OCI-LY7 (cell line): ENCODE results near the gene PFKP. TPM values are rescaled to one million over a fixed set of nuclear protein-coding genes. Genes with fewer than 3 reads are reported as not detected.

Source experiments
- BruUV-seq: library from RNA; stranded (reverse); fragments of 400-500 nt; replicated peaks from 2 replicates; lab custom pipeline; 2021; lab: Mats Ljungman, UMichigan
- CTCF ChIA-PET: fragments of 300-600 bp; sonication (Branson Sonifier 250); formaldehyde crosslinking; loops from one replicate; lab custom pipeline; 2022; ENCODE audit warnings: antibody characterized with exemption; ENCODE audit not compliant: unreplicated experiment; lab: Charles Lee
- POLR2A ChIA-PET: fragments of 300-600 bp; sonication (Branson Sonifier 250); formaldehyde crosslinking; loops from one replicate; lab custom pipeline; 2022; ENCODE audit warnings: antibody characterized with exemption; lab: Charles Lee
- DNase-seq: peaks from one replicate; pipeline ENCODE4 v3.0.0-alpha.2; 2015; ENCODE audit warnings: low spot score
- H2AFZ ChIP-seq: fragments of 200-600 bp; sonication (generic), shearing (Covaris generic); 2 replicates; pipeline ENCODE4 v1.6.1; 2014; ENCODE audit warnings: mild to moderate bottlenecking, antibody characterized with exemption, low read length, moderate library complexity
- H3K27ac ChIP-seq: fragments of 200-600 bp; sonication (generic); 2 replicates; pipeline ENCODE4 v1.5.1; 2014; ENCODE audit warnings: mixed run types, low read depth, mild to moderate bottlenecking, moderate library complexity, low read length, inconsistent platforms; ENCODE audit not compliant: poor library complexity, severe bottlenecking
- H3K36me3 ChIP-seq: fragments of 200-600 bp; sonication (generic); 2 replicates; pipeline ENCODE4 v1.6.1; 2014; ENCODE audit warnings: mild to moderate bottlenecking, antibody characterized with exemption, low read length, moderate library complexity, mixed read lengths; ENCODE audit not compliant: insufficient read depth
- H3K4me1 ChIP-seq: fragments of 200-600 bp; sonication (generic); 2 replicates; pipeline ENCODE4 v1.5.1; 2014; ENCODE audit warnings: mild to moderate bottlenecking, low read length; ENCODE audit not compliant: insufficient read depth, poor library complexity, severe bottlenecking
- H3K4me2 ChIP-seq: fragments of 200-600 bp; sonication (generic); 2 replicates; pipeline ENCODE4 v1.6.1; 2014; ENCODE audit warnings: mild to moderate bottlenecking, low read length
- H3K4me3 ChIP-seq: fragments of 200-600 bp; sonication (generic); 2 replicates; pipeline ENCODE4 v1.5.1; 2014; ENCODE audit warnings: mild to moderate bottlenecking, low read depth, low read length; ENCODE audit not compliant: poor library complexity, severe bottlenecking
- H3K79me2 ChIP-seq: fragments of 200-600 bp; sonication (generic); 2 replicates; pipeline ENCODE4 v1.6.1; 2016; ENCODE audit warnings: low read depth, mild to moderate bottlenecking, low read length, moderate library complexity, mixed read lengths; ENCODE audit not compliant: insufficient read depth
- H3K9me2 ChIP-seq: fragments of 200-600 bp; sonication (generic); 2 replicates; pipeline ENCODE4 v1.6.1; 2016; ENCODE audit warnings: mild to moderate bottlenecking, low read length, mixed read lengths; ENCODE audit not compliant: insufficient read depth
- H3K9me3 ChIP-seq: fragments of 200-600 bp; sonication (generic); 2 replicates; pipeline ENCODE4 v1.6.1; 2014; ENCODE audit warnings: mild to moderate bottlenecking, mixed run types, low read length, mixed read lengths
- H4K20me1 ChIP-seq: fragments of 200-600 bp; sonication (generic); 2 replicates; pipeline ENCODE4 v1.6.1; 2014; ENCODE audit warnings: mild to moderate bottlenecking, antibody characterized with exemption, low read length, moderate library complexity, mixed read lengths; ENCODE audit not compliant: insufficient read depth
- EZH2phosphoT487 ChIP-seq: fragments of 200-600 bp; sonication (generic); IDR thresholded peaks from 2 replicates; pipeline ENCODE4 v1.6.1; 2018; ENCODE audit warnings: low read depth, borderline replicate concordance, mild to moderate bottlenecking, mixed run types, antibody characterized with exemption, low read length, moderate library complexity, mixed read lengths
- intact Hi-C: fragments of 100-400 bp; cut with micrococcal nuclease; formaldehyde crosslinking; loops from one replicate; pipeline ENCODE4 v1.10.0; 2022; ENCODE audit not compliant: unreplicated experiment
- total RNA-seq, 2 experiments: library from RNA; depleted of rRNA in 1 of 2; stranded (reverse); fragments of >200 nt in 1 of 2; shearing (Covaris generic) in 1 of 2; gene quantifications; 2 replicates each; pipeline ENCODE4 v1.2.3, GENCODE V29; 2014 to 2022
- TF ChIP-seq, protein P1 (sequence below): fragments of 200-600 bp; sonication (generic); conservative IDR thresholded peaks from 2 replicates; pipeline ENCODE4 v1.5.1; 2014; ENCODE audit warnings: mild to moderate bottlenecking, antibody characterized with exemption, low read length, moderate library complexity, mixed read lengths

The PFKP gene
- total RNA-seq, 2 experiments from 2014 or later = 85.4 to 154 TPM

DNA sequence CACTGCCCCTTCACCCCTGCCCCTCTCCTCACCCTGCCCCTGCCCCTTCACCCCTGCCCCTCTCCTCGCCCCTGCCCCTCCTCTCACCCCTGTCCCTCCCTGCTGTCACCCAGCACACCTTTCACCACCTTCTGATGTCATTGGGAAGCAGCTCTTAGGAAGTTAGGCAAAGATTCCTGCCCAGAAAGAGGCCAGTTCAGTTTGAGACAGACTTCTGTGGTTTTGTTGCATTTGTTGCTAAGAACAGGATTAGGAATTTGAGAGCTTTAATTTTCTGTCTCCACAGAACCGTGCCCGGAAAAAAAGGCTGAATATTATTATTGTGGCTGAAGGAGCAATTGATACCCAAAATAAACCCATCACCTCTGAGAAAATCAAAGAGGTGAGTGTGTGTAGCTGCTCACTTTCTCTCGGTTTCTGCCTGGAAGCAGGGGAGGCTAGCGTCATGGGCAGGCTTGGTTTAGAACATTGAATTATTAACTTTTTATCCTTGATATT, 39.6 kb downstream of the PFKP start:
- ChIA-PET POLR2A (no interaction called here), CTCF (no interaction called here)

DNA sequence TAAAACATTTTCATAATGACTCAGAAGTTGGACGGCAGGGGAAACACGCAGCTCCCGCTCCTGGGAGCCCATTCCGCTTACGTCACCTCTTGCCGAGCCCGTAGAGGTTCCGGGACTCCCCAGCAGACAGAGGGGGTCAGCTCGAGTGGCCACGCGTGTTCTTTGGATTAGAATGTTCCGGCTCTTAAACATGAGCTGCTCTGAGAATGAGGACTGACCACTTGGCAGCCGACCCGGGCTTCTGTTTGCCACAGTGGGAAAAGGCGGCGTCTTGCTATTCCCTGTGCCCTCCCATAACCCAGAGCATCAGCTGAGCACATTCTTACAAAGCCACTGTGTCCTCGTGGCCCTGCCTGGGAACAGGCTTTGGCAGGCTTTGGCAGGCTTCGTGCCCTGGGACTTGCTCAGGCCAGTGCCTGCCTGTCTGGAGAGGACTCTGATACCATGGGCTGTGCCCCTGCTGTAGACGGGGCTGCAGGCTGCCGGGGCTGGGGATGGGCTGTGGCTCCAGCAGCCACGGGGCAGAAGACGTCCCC, 40.1 kb downstream of the PFKP start:
- H3K9me2 ChIP-seq = no peaks in the 10 kb centered on the region
- no peaks in the 10 kb centered on the region for H4K20me1 ChIP-seq
- TF ChIP-seq EZH2phosphoT487 = no peak
- TF ChIP-seq, protein P1, sequence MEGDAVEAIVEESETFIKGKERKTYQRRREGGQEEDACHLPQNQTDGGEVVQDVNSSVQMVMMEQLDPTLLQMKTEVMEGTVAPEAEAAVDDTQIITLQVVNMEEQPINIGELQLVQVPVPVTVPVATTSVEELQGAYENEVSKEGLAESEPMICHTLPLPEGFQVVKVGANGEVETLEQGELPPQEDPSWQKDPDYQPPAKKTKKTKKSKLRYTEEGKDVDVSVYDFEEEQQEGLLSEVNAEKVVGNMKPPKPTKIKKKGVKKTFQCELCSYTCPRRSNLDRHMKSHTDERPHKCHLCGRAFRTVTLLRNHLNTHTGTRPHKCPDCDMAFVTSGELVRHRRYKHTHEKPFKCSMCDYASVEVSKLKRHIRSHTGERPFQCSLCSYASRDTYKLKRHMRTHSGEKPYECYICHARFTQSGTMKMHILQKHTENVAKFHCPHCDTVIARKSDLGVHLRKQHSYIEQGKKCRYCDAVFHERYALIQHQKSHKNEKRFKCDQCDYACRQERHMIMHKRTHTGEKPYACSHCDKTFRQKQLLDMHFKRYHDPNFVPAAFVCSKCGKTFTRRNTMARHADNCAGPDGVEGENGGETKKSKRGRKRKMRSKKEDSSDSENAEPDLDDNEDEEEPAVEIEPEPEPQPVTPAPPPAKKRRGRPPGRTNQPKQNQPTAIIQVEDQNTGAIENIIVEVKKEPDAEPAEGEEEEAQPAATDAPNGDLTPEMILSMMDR = no peak
- H3K4me3 ChIP-seq = no peak overlapping the region
- POLR2A ChIA-PET = no interaction called here
- no TSS peak for BruUV-seq
- H3K79me2 ChIP-seq = no peaks in the 10 kb centered on the region
- CTCF ChIA-PET = no interaction called here
- H3K36me3 ChIP-seq = peaks cover 90% of the 10 kb centered on the region
- no peak overlapping the region for H3K4me2 ChIP-seq
- no peak overlapping the region for H3K27ac ChIP-seq
- no peaks in the 10 kb centered on the region for H3K9me3 ChIP-seq
- H3K4me1 ChIP-seq = no peaks in the 10 kb centered on the region
- no peak for DNase-seq
- H2AFZ ChIP-seq = no peak overlapping the region
- intact Hi-C loops = no loop called here

More for the DNA sequence above, 39.6 kb downstream of the PFKP start:
- no peaks in the 10 kb centered on the region for H4K20me1 ChIP-seq
- H2AFZ ChIP-seq = no peak overlapping the region
- no peaks in the 10 kb centered on the region for H3K4me1 ChIP-seq
- no peaks in the 10 kb centered on the region for H3K9me2 ChIP-seq
- no peak overlapping the region for H3K4me3 ChIP-seq
- H3K36me3 ChIP-seq = peaks cover 85% of the 10 kb centered on the region
- TF ChIP-seq EZH2phosphoT487 = no peak
- TF ChIP-seq, protein P1 = no peak
- H3K4me2 ChIP-seq = no peak overlapping the region
- no peaks in the 10 kb centered on the region for H3K79me2 ChIP-seq
- intact Hi-C loops = no loop called here
- BruUV-seq = no TSS peak
- DNase-seq = no peak
- H3K27ac ChIP-seq = no peak overlapping the region
- H3K9me3 ChIP-seq = no peaks in the 10 kb centered on the region

DNA sequence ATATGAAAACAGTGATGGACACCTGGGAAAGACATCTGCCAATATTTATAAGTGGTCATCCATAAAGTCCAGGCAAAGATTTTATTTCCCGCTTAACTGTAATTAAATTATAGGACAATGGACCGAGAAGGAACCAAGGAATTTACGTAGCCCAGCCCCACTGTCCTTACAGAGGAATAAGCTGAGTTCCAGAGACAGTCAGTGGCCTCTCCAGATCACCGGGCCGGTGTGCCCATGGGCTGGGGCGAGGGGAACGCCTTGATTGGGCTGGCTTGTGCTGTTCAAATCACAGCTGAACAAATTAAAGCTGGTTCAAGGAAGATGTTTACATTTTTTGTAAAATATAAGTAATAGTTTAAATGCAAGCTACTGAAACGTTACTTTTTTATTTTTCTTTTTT, 40.7 kb downstream of the PFKP start:
- H3K9me3 ChIP-seq = no peaks in the 10 kb centered on the region
- H3K27ac ChIP-seq = no peak overlapping the region
- no peak overlapping the region for H2AFZ ChIP-seq
- no peak for DNase-seq
- H3K4me1 ChIP-seq = no peaks in the 10 kb centered on the region
- ChIA-PET POLR2A (interaction anchor here (0.9 kb wide), 1 partner anchor 12 kb away, joined by 3 read pairs; no protein-coding TSS in a partner anchor), CTCF (no interaction called here)
- TF ChIP-seq, protein P1 = no peak
- TF ChIP-seq EZH2phosphoT487 = no peak
- intact Hi-C loops = no loop called here
- no peaks in the 10 kb centered on the region for H3K79me2 ChIP-seq
- H3K4me2 ChIP-seq = no peak overlapping the region
- no peaks in the 10 kb centered on the region for H3K9me2 ChIP-seq
- BruUV-seq = no TSS peak
- peaks cover 90% of the 10 kb centered on the region for H3K36me3 ChIP-seq
- no peaks in the 10 kb centered on the region for H4K20me1 ChIP-seq
- no peak overlapping the region for H3K4me3 ChIP-seq
